ENCODE results near the gene KSR1. TPM values are rescaled to one million over a fixed set of nuclear protein-coding genes. Genes with fewer than 3 reads are reported as not detected.

KSR1 gene
- polyA plus RNA-seq, 1 of the 3 experiments (the other 2 are of a cell fraction), result 7.5 TPM

DNA sequence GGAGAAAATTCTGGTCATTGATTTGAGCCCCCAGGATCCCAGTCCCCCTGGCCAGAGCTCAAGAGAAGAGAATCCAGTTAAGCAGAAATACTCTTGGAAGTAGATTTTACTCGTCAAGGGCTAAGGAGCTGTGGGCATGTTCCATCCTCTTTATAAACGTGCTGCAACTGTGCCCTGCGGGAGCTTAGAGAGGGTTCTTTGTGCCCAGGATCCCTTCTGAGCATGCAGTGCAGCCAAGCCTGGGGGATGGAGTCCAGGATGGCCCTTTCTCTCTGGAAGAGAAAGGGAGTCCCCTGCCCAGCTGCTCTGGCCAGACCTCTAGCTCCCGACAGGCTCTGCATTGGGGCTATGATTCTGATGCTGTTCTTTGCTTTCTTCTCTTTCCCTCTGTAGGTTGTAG is 165.3 kb downstream of the KSR1 start:
- DNase-seq, result no peak
- H3F3A ChIP-seq (replicated peaks; ENCODE audit: insufficient read depth), result no peaks in the 10 kb centered on the region
- CTCF ChIA-PET, result interaction anchor here (0.9 to 4.8 kb wide), 8 partner anchors 11 to 385 kb away, joined by 3 to 19 read pairs (median 4); partner anchors contain the start of gene KSR1
- H3K4me2 ChIP-seq, result no peak overlapping the region
- H3K9me2 ChIP-seq, result no peaks in the 10 kb centered on the region
- H2AFZ ChIP-seq (ENCODE audit: low read depth), result no peak overlapping the region
- no peaks in the 10 kb centered on the region for H3K79me2 ChIP-seq (ENCODE audit: insufficient read depth)
- no peaks in the 10 kb centered on the region for H3K9me3 ChIP-seq
- H3K27me3 ChIP-seq (ENCODE audit: insufficient read depth), result no peaks in the 10 kb centered on the region
- H3K4me3 ChIP-seq (ENCODE audit: low read depth in 2 of 2, low read length in 1 of 2), result no peak overlapping the region
- no peaks in the 10 kb centered on the region for H3K4me1 ChIP-seq (ENCODE audit: control insufficient read depth in 1 of 2, insufficient read depth in 2 of 2, low read depth in 1 of 2, low read length in 1 of 2)
- no peak overlapping the region for H3K27ac ChIP-seq (ENCODE audit: low read depth in 2 of 2, low read length in 1 of 2)
- 80% methylated on average over 2 of the region's 4 CpGs for WGBS (ENCODE audit: low lambda C conversion rate)
- no peaks in the 10 kb centered on the region for H4K20me1 ChIP-seq (ENCODE audit: insufficient read depth)
- no peak overlapping the region for H3K9ac ChIP-seq
- H3K36me3 ChIP-seq (replicated peaks in 1 of 2; ENCODE audit: control insufficient read depth in 1 of 2, insufficient read depth in 2 of 2, low read length in 1 of 2), result peaks cover 3 to 51% of the 10 kb centered on the region in 2 experiments
- POLR2A ChIA-PET, result no interaction called here
- TF ChIP-seq MXI1 (IDR thresholded peaks at IDR 0.05; ENCODE audit: low read depth, low read length) (no peak), YY1 (IDR thresholded peaks at IDR 0.05; ENCODE audit: low read depth) (no peak), EP300 (IDR thresholded peaks at IDR 0.05; ENCODE audit: borderline replicate concordance in 1 of 2, low read depth in 1 of 2, low read length in 1 of 2) (no peak), TCF12 (IDR thresholded peaks at IDR 0.05) (no peak), RCOR1 (IDR thresholded peaks at IDR 0.05; ENCODE audit: low read length) (no peak), FOXM1 (IDR thresholded peaks at IDR 0.05; ENCODE audit: low read depth) (no peak), NRF1 (IDR thresholded peaks at IDR 0.05; ENCODE audit: low read depth, low read length) (no peak)
- TF ChIP-seq, protein P1, sequence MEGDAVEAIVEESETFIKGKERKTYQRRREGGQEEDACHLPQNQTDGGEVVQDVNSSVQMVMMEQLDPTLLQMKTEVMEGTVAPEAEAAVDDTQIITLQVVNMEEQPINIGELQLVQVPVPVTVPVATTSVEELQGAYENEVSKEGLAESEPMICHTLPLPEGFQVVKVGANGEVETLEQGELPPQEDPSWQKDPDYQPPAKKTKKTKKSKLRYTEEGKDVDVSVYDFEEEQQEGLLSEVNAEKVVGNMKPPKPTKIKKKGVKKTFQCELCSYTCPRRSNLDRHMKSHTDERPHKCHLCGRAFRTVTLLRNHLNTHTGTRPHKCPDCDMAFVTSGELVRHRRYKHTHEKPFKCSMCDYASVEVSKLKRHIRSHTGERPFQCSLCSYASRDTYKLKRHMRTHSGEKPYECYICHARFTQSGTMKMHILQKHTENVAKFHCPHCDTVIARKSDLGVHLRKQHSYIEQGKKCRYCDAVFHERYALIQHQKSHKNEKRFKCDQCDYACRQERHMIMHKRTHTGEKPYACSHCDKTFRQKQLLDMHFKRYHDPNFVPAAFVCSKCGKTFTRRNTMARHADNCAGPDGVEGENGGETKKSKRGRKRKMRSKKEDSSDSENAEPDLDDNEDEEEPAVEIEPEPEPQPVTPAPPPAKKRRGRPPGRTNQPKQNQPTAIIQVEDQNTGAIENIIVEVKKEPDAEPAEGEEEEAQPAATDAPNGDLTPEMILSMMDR (IDR thresholded peaks at IDR 0.05), result no peak
- TF ChIP-seq, protein P2, sequence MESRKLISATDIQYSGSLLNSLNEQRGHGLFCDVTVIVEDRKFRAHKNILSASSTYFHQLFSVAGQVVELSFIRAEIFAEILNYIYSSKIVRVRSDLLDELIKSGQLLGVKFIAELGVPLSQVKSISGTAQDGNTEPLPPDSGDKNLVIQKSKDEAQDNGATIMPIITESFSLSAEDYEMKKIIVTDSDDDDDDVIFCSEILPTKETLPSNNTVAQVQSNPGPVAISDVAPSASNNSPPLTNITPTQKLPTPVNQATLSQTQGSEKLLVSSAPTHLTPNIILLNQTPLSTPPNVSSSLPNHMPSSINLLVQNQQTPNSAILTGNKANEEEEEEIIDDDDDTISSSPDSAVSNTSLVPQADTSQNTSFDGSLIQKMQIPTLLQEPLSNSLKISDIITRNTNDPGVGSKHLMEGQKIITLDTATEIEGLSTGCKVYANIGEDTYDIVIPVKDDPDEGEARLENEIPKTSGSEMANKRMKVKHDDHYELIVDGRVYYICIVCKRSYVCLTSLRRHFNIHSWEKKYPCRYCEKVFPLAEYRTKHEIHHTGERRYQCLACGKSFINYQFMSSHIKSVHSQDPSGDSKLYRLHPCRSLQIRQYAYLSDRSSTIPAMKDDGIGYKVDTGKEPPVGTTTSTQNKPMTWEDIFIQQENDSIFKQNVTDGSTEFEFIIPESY (IDR thresholded peaks at IDR 0.05; ENCODE audit: borderline replicate concordance, low read depth), result no peak
- TF ChIP-seq, protein P3, sequence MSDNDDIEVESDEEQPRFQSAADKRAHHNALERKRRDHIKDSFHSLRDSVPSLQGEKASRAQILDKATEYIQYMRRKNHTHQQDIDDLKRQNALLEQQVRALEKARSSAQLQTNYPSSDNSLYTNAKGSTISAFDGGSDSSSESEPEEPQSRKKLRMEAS (IDR thresholded peaks at IDR 0.05; ENCODE audit: low read depth), result no peak
- TF ChIP-seq, protein P4, sequence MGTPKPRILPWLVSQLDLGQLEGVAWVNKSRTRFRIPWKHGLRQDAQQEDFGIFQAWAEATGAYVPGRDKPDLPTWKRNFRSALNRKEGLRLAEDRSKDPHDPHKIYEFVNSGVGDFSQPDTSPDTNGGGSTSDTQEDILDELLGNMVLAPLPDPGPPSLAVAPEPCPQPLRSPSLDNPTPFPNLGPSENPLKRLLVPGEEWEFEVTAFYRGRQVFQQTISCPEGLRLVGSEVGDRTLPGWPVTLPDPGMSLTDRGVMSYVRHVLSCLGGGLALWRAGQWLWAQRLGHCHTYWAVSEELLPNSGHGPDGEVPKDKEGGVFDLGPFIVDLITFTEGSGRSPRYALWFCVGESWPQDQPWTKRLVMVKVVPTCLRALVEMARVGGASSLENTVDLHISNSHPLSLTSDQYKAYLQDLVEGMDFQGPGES (IDR thresholded peaks at IDR 0.05; ENCODE audit: low read depth, low read length), result no peak

DNA sequence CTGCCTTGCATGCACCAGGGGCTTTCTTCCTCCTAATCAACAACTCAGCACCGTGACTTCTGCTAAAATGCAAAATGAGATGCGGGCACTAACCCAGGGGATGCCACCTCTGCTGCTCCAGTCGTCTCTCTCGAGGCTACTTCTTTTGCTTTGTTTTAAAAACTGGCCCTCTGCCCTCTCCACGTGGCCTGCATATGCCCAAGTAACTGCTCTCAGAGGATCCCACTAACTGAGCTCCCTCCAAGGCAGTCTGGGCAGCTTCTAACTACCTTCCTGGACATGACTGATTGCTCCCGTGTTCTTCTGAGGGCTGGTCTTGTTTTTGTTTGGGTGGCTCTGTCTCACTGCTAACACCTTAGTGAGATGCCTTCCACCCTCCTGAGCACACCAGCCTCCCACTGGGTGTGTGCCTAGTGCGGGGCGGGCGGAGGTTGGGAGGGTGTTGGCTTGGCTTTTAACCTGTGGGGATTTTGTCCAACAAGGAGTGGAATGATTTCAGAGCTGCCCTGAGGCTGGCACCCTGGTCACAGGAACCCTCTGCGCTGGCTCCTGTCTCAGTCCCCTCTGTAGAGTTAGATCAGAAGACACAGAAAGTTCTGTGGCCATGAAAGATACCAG is 165.8 kb downstream of the KSR1 start:
- Histone ChIP-seq H3F3A (replicated peaks; ENCODE audit: insufficient read depth) (no peaks in the 10 kb centered on the region), H3K79me2 (ENCODE audit: insufficient read depth) (no peaks in the 10 kb centered on the region), H3K9ac (no peak overlapping the region), H3K9me2 (no peaks in the 10 kb centered on the region), H3K4me3 (ENCODE audit: low read depth in 2 of 2, low read length in 1 of 2) (no peak overlapping the region), H3K9me3 (no peaks in the 10 kb centered on the region), H3K4me2 (no peak overlapping the region), H2AFZ (ENCODE audit: low read depth) (no peak overlapping the region), H3K27ac (ENCODE audit: low read depth in 2 of 2, low read length in 1 of 2) (no peak overlapping the region), H3K36me3 (replicated peaks in 1 of 2; ENCODE audit: control insufficient read depth in 1 of 2, insufficient read depth in 2 of 2, low read length in 1 of 2) (peaks cover 3 to 48% of the 10 kb centered on the region in 2 experiments), H4K20me1 (ENCODE audit: insufficient read depth) (no peaks in the 10 kb centered on the region), H3K27me3 (ENCODE audit: insufficient read depth) (no peaks in the 10 kb centered on the region), H3K4me1 (ENCODE audit: control insufficient read depth in 1 of 2, insufficient read depth in 2 of 2, low read depth in 1 of 2, low read length in 1 of 2) (no peaks in the 10 kb centered on the region)
- ChIA-PET POLR2A (no interaction called here), CTCF (interaction anchor here (1.0 to 4.8 kb wide), 8 partner anchors 11 to 138 kb away, joined by 3 to 19 read pairs (median 6); no protein-coding TSS in a partner anchor)
- no peak for DNase-seq
- no peak for TF ChIP-seq FOXJ3 (CRISPR knock-in tag; IDR thresholded peaks at IDR 0.05)
- 76% methylated on average over 10 of the region's 10 CpGs for WGBS (ENCODE audit: low lambda C conversion rate)
